Naive thymus-derived CD4-positive, alpha-beta T cell (primary cell): ENCODE results near the gene JDP2. TPM values are rescaled to one million over a fixed set of nuclear protein-coding genes. Genes with fewer than 3 reads are reported as not detected.

Experiments
- ATAC-seq: fragments of 150-1000 bp; cut with Tn5 transposase; 2 replicates; pipeline ENCODE4 v1.10.0; 2021; ENCODE audit warnings: mild to moderate bottlenecking, moderate library complexity
- CTCF ChIA-PET: fragments of 350-600 bp; sonication (Branson Sonifier 250); formaldehyde crosslinking; loops from one replicate; lab custom pipeline; 2021; ENCODE audit warnings: antibody characterized with exemption; lab: Charles Lee
- POLR2A ChIA-PET: fragments of 350-600 bp; sonication (Branson Sonifier 250); formaldehyde crosslinking; loops from one replicate; lab custom pipeline; 2021; ENCODE audit warnings: antibody characterized with exemption, inconsistent platforms; lab: Charles Lee
- DNase-seq, 9 donors: peaks; one replicate each; pipeline versions ENCODE4 v3.0.0 to v3.0.0-alpha.2; 2020 to 2022; ENCODE audit warnings: mixed read lengths in 1 of 9
- H3K27ac ChIP-seq: one replicate; pipeline ENCODE4 v1.7.0; 2013; ENCODE audit warnings: mild to moderate bottlenecking, low read depth, low read length, moderate library complexity
- H3K27me3 ChIP-seq, 2 donors: one replicate each; pipeline ENCODE4 v1.7.0; 2013; ENCODE audit warnings: low read length in 2 of 2, mild to moderate bottlenecking in 2 of 2, moderate library complexity in 2 of 2; ENCODE audit not compliant: control insufficient read depth in 2 of 2, insufficient read depth in 2 of 2
- H3K36me3 ChIP-seq, 3 experiments: 1 replicate in 2 of 3; 2 replicates in 1 of 3; pipeline ENCODE4 v1.7.0; 2013; ENCODE audit warnings: low read length in 3 of 3, mild to moderate bottlenecking in 3 of 3, moderate library complexity in 1 of 3; ENCODE audit not compliant: insufficient read depth in 3 of 3, control insufficient read depth in 2 of 3
- H3K4me1 ChIP-seq, 2 donors: one replicate each; pipeline ENCODE4 v1.7.0; 2013; ENCODE audit warnings: low read length in 2 of 2, mild to moderate bottlenecking in 2 of 2, moderate library complexity in 1 of 2; ENCODE audit not compliant: control insufficient read depth in 2 of 2, insufficient read depth in 2 of 2
- H3K4me3 ChIP-seq: 2 replicates; pipeline ENCODE4 v1.7.0; 2013; ENCODE audit warnings: mild to moderate bottlenecking, low read length
- H3K9me3 ChIP-seq, 3 experiments: 1 replicate in 2 of 3; 2 replicates in 1 of 3; pipeline ENCODE4 v1.7.0; 2013; ENCODE audit warnings: low read length in 3 of 3; ENCODE audit not compliant: control insufficient read depth in 2 of 3
- H3K27ac Mint-ChIP-seq, 9 donors: one replicate each; pipeline ENCODE4 v1.8.0; 2020 to 2022; ENCODE audit warnings: mixed read lengths in 9 of 9, mild to moderate bottlenecking in 8 of 9, moderate library complexity in 5 of 9, inconsistent platforms in 2 of 9
- H3K27me3 Mint-ChIP-seq, 5 donors: one replicate each; pipeline ENCODE4 v1.8.0; 2021 to 2022; ENCODE audit warnings: mixed read lengths in 5 of 5, mild to moderate bottlenecking in 1 of 5
- H3K36me3 Mint-ChIP-seq, 5 donors: one replicate each; pipeline ENCODE4 v1.8.0; 2020 to 2022; ENCODE audit warnings: mixed read lengths in 5 of 5, mild to moderate bottlenecking in 3 of 5, inconsistent platforms in 1 of 5
- H3K4me1 Mint-ChIP-seq, 7 donors: one replicate each; pipeline ENCODE4 v1.8.0; 2020 to 2022; ENCODE audit warnings: mixed read lengths in 7 of 7, mild to moderate bottlenecking in 3 of 7, inconsistent platforms in 1 of 7
- H3K4me3 Mint-ChIP-seq, 10 donors: one replicate each; pipeline ENCODE4 v1.8.0; 2020 to 2022; ENCODE audit warnings: mild to moderate bottlenecking in 10 of 10, mixed read lengths in 10 of 10, moderate library complexity in 6 of 10, inconsistent platforms in 2 of 10
- H3K9me3 Mint-ChIP-seq, 11 donors: one replicate each; pipeline ENCODE4 v1.8.0; 2020 to 2022; ENCODE audit warnings: mixed read lengths in 11 of 11, mild to moderate bottlenecking in 4 of 11, inconsistent platforms in 1 of 11, moderate library complexity in 1 of 11
- intact Hi-C, 2 donors: fragments of 100-400 bp; cut with micrococcal nuclease; formaldehyde crosslinking; loops; one replicate each; pipeline ENCODE4 v1.15.1; 2023
- polyA plus RNA-seq, 2 donors: library from polyadenylated mRNA; unstranded; fragments of 300-500 nt; fragmentation: Illumina TruSeq; gene quantifications; one replicate each; pipeline ENCODE4 v1.2.3, GENCODE V29; 2021
- total RNA-seq, 6 experiments: library from RNA in 5 of 6; stranded (reverse) in 5 of 6; gene quantifications; 1 replicate in 5 of 6; 2 replicates in 1 of 6; pipeline ENCODE4 v1.2.3 and lab custom pipeline; 2021 to 2026

JDP2 gene
- total and polyA plus RNA-seq, 7 experiments from 2014 or later = 0.86 to 29.0 (median 1.5) TPM; not detected in 2

DNA sequence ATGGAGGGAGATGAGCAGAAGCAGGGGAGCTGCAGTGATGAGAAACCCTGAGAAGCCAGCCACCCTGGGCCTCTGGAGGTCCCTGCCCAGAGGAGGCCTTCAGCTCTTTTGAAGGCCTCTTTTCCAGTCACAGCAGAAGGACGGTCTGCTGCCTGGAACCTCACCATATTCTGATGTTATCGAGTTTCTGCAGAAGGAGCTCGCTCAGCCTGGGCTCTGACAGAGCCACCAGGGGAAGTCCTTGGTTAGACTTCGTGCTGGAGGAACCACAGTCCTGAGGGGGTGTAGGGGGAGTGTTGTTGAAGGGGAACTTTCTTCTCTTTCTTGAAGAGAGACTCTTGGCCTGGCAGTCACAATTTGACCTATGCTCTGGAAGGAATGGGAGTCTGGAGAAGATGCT lies 69.4 kb downstream of the JDP2 start:
- POLR2A ChIA-PET = no interaction called here
- CTCF ChIA-PET = no interaction called here
- no peaks in the 10 kb centered on the region for H3K9me3 ChIP-seq
- intact Hi-C loops = loop anchor here in 1 of 2 donors (2.0 kb wide), 1 partner anchor 46 kb away; no protein-coding TSS in a partner anchor
- H3K27ac ChIP-seq = no peak overlapping the region
- Mint-ChIP-seq H3K27ac (peak overlapping the region in 2 of 9 donors; percentile 41 to 89), H3K9me3 (no peaks in the 10 kb centered on the region), H3K4me3 (peak overlapping the region in 1 of 10 donors; percentile 72), H3K36me3 (peaks cover 0 to 7% (median 0%) of the 10 kb centered on the region in 5 donors), H3K4me1 (peaks cover 0 to 49% (median 0%) of the 10 kb centered on the region in 7 donors), H3K27me3 (no peaks in the 10 kb centered on the region)
- no peak overlapping the region for H3K4me3 ChIP-seq
- H3K27me3 ChIP-seq = no peaks in the 10 kb centered on the region
- peak; percentile 65 for ATAC-seq
- peak in 1 of 9 donors; percentile 62 for DNase-seq
- peaks cover 0 to 3% of the 10 kb centered on the region in 2 donors for H3K4me1 ChIP-seq
- H3K36me3 ChIP-seq = no peaks in the 10 kb centered on the region

DNA sequence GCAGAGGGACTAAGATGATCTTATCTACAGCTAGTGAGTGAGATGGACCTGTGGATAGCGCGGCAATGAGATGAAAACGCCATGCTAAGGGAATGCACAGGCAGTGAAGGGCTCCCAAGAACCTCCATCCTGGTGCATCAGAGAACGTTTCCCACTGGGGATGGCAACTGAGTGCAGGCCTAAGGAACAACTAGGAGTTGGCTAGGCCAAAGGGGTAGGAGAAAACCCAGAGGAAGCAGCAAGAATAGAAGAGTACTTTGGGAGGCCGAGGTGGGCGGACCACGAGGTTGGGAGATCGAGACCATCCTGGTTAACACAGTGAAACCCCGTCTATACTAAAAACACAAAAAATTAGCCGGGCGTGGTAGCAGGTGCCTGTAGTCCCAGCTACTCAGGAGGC lies 69.9 kb downstream of the JDP2 start:
- Histone ChIP-seq H3K4me3 (no peak overlapping the region), H3K36me3 (no peaks in the 10 kb centered on the region), H3K27me3 (no peaks in the 10 kb centered on the region), H3K9me3 (no peaks in the 10 kb centered on the region), H3K4me1 (peaks cover 0 to 3% of the 10 kb centered on the region in 2 donors), H3K27ac (no peak overlapping the region)
- ATAC-seq (no peak), DNase-seq (no peak)
- no peaks in the 10 kb centered on the region for H3K27me3 Mint-ChIP-seq
- peak overlapping the region in 1 of 9 donors; percentile 89 for H3K27ac Mint-ChIP-seq
- peaks cover 0 to 7% (median 0%) of the 10 kb centered on the region in 5 donors for H3K36me3 Mint-ChIP-seq
- ChIA-PET POLR2A (no interaction called here), CTCF (interaction anchor here (0.7 kb wide), 1 partner anchor 78 kb away, joined by 4 read pairs; no protein-coding TSS in a partner anchor)
- intact Hi-C loops = loop anchor here in 1 of 2 donors (2.0 kb wide), 1 partner anchor 45 kb away; no protein-coding TSS in a partner anchor
- no peaks in the 10 kb centered on the region for H3K9me3 Mint-ChIP-seq
- peaks cover 0 to 47% (median 0%) of the 10 kb centered on the region in 7 donors for H3K4me1 Mint-ChIP-seq
- peak overlapping the region in 1 of 10 donors; percentile 72 for H3K4me3 Mint-ChIP-seq

DNA sequence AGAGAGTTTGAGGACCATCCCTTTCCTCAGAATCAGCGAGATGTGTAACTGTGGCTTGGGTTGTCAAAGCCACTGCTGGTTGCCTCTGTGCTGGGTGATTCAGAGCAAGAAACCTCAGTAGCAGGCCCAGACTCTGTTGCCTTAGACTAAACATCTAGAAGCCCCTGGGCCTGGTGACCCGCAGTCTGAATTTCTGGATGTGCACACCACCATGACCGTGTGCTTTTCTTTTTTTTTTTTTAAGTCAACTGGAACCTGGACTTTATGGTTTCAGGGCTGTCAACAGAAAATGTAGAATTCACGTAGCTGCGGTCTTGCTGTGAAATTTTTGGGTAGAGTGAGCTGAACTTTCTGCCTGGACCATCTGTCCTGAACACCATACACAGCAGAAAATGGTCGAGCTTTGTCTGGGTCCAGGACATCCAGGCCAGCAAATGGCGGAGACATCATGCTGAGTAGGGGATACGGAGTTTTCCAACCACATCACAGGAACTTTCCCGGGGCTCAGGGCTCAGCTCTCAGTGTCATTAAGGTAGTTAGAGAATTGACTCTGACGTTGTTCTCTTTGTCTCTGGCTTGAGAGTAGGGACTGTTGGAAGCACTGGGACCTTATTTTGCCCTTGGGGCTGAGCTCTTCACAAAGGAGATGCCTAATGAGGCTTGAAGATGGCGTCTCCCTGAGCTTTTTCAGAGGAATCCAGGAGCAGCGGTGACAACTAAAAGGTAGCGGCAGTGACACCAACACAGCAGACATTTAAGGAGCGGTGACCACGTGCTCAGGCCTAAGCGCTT lies 71.5 kb downstream of the JDP2 start:
- Histone ChIP-seq H3K4me3 (no peak overlapping the region), H3K27ac (no peak overlapping the region), H3K27me3 (no peaks in the 10 kb centered on the region), H3K36me3 (no peaks in the 10 kb centered on the region), H3K4me1 (peaks cover 0 to 3% of the 10 kb centered on the region in 2 donors), H3K9me3 (no peaks in the 10 kb centered on the region)
- Mint-ChIP-seq H3K4me3 (no peak overlapping the region), H3K36me3 (peaks cover 0 to 7% (median 0%) of the 10 kb centered on the region in 5 donors), H3K27ac (peak overlapping the region in 2 of 9 donors; percentile 46 to 64), H3K27me3 (no peaks in the 10 kb centered on the region), H3K9me3 (no peaks in the 10 kb centered on the region), H3K4me1 (peaks cover 0 to 36% (median 0%) of the 10 kb centered on the region in 7 donors)
- ChIA-PET CTCF (no interaction called here), POLR2A (interaction anchor here (0.9 kb wide), 1 partner anchor 165 kb away, joined by 3 read pairs; no protein-coding TSS in a partner anchor)
- ATAC-seq (no peak), DNase-seq (no peak)
- intact Hi-C loops = no loop called here

DNA sequence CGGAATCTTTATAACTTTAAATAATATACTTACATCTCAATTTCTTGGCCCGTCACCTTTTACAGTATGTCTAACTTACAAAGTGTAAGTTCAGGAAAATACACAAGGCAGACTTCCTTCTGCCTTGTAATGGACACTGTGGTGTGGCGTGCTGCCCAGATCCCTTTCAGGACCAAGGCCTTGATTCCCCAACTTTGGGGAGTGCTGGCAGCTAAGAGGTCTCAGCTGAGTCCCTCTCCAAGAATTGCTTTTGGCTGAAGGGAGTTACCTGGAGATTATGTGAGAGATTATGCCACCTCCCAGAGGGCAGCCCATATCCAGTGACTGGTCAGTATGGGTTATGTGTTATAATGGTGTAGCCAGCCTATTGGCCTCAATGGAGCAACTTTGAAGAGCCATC lies 73.3 kb downstream of the JDP2 start:
- H3K4me3 Mint-ChIP-seq = no peak overlapping the region
- CTCF ChIA-PET = no interaction called here
- H3K27me3 Mint-ChIP-seq = no peaks in the 10 kb centered on the region
- ATAC-seq (no peak), DNase-seq (no peak)
- no peaks in the 10 kb centered on the region for H3K27me3 ChIP-seq
- H3K4me3 ChIP-seq = no peak overlapping the region
- no peak overlapping the region for H3K27ac Mint-ChIP-seq
- H3K4me1 Mint-ChIP-seq = peaks cover 0 to 26% (median 0%) of the 10 kb centered on the region in 7 donors
- POLR2A ChIA-PET = no interaction called here
- H3K4me1 ChIP-seq = peaks cover 0 to 3% of the 10 kb centered on the region in 2 donors
- H3K9me3 Mint-ChIP-seq = peaks cover 0 to 6% (median 0%) of the 10 kb centered on the region in 11 donors
- H3K9me3 ChIP-seq = no peaks in the 10 kb centered on the region
- peaks cover 0 to 4% (median 0%) of the 10 kb centered on the region in 5 donors for H3K36me3 Mint-ChIP-seq
- H3K27ac ChIP-seq = no peak overlapping the region
- no peaks in the 10 kb centered on the region for H3K36me3 ChIP-seq
- intact Hi-C loops = no loop called here

DNA sequence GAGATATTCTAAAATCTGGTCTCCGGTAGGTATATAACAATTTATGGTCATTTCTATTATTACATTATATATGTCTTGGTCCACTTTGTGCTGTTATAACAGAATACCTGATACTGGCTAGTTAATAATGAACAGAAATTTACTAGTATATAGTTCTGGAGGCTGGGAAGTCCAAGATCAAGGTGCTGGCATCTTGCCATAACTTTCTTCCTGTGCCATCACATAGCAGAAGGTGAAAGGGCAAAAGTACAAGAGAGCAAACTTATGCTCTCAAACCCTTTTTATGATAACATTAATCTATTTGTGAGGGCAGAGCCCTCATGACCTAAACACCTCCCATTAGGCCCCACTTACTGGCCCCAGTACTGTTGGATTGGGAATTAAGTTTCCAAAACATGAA lies 76.6 kb downstream of the JDP2 start:
- H3K4me1 ChIP-seq = peaks cover 0 to under 1% of the 10 kb centered on the region in 2 donors
- peaks cover 0 to 9% (median 4%) of the 10 kb centered on the region in 5 donors for H3K36me3 Mint-ChIP-seq
- H3K27ac Mint-ChIP-seq = no peak overlapping the region
- ChIA-PET POLR2A (no interaction called here), CTCF (no interaction called here)
- H3K9me3 Mint-ChIP-seq = peaks cover 0 to 22% (median 3%) of the 10 kb centered on the region in 11 donors
- no peak for ATAC-seq
- H3K9me3 ChIP-seq = no peaks in the 10 kb centered on the region
- H3K36me3 ChIP-seq = no peaks in the 10 kb centered on the region
- no peak overlapping the region for H3K4me3 ChIP-seq
- H3K27ac ChIP-seq = no peak overlapping the region
- H3K4me1 Mint-ChIP-seq = no peaks in the 10 kb centered on the region
- no peak for DNase-seq
- intact Hi-C loops = no loop called here
- H3K27me3 Mint-ChIP-seq = no peaks in the 10 kb centered on the region
- no peaks in the 10 kb centered on the region for H3K27me3 ChIP-seq
- H3K4me3 Mint-ChIP-seq = no peak overlapping the region

DNA sequence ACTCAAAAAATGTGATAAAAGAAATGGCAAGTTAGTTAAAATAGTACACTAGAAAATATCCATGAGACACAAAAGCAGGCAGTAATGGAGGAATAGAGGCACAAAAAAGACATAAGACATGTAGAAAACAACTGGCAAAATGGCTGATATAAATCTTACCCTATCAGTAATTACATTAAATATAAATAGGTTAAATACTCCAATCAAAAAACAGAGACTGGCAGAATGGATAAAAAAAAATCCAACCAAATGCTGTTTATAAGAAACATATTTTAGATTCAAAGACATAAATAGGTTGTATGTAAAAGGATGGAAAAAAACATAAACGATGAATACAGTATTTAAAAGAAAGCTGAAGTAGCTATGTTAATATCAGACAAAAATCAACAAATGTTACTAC lies 79.1 kb downstream of the JDP2 start:
- no peak overlapping the region for H3K27ac Mint-ChIP-seq
- peaks cover 0 to 14% (median 9%) of the 10 kb centered on the region in 5 donors for H3K36me3 Mint-ChIP-seq
- Histone ChIP-seq H3K27me3 (no peaks in the 10 kb centered on the region), H3K27ac (no peak overlapping the region), H3K9me3 (peaks cover 0 to 6% (median 3%) of the 10 kb centered on the region in 3 experiments), H3K36me3 (no peaks in the 10 kb centered on the region), H3K4me1 (no peaks in the 10 kb centered on the region), H3K4me3 (no peak overlapping the region)
- intact Hi-C loops = no loop called here
- H3K4me3 Mint-ChIP-seq = no peak overlapping the region
- ChIA-PET CTCF (interaction anchor here (1.3 kb wide), 1 partner anchor 19 kb away, joined by 3 read pairs; no protein-coding TSS in a partner anchor), POLR2A (no interaction called here)
- DNase-seq (no peak), ATAC-seq (no peak)
- no peaks in the 10 kb centered on the region for H3K4me1 Mint-ChIP-seq
- H3K27me3 Mint-ChIP-seq = no peaks in the 10 kb centered on the region
- peaks cover 0 to 44% (median 14%) of the 10 kb centered on the region in 11 donors for H3K9me3 Mint-ChIP-seq
